SW 1271 (cell line): ENCODE measurements around the gene EML6.

Experiments used
- DNase-seq, 2 experiments: peaks; one replicate each; lab custom pipeline; 2025; lab: John Stamatoyannopoulos, UW

Gene EML6

GRCh38 chr2:54912305-54912704, 188.8 kb downstream of the EML6 start:
- no peak for DNase-seq

- no peak for DNase-seq
Measured at GRCh38 chr2:54912893-54913292, 189.4 kb downstream of the EML6 start.

GRCh38 chr2:54914637-54915036, 191.2 kb downstream of the EML6 start:
- DNase-seq, result no peak

- no peak for DNase-seq
Measured at GRCh38 chr2:54915101-54915500, 191.6 kb downstream of the EML6 start.

GRCh38 chr2:54916637-54917036, 193.2 kb downstream of the EML6 start:
- no peak for DNase-seq

- no peak for DNase-seq
Measured at GRCh38 chr2:54918647-54919280, 195.3 kb downstream of the EML6 start.

GRCh38 chr2:54920660-54921059, 197.2 kb downstream of the EML6 start:
- no peak for DNase-seq

GRCh38 chr2:54924121-54924520, 200.7 kb downstream of the EML6 start:
- no peak for DNase-seq

- no peak for DNase-seq
Measured at GRCh38 chr2:54925022-54925421, 201.6 kb downstream of the EML6 start.

GRCh38 chr2:54927085-54927750, 203.8 kb downstream of the EML6 start:
- DNase-seq, result no peak

- no peak for DNase-seq
Measured at GRCh38 chr2:54927751-54928615, 204.5 kb downstream of the EML6 start.

GRCh38 chr2:54928719-54929118, 205.3 kb downstream of the EML6 start:
- DNase-seq, result no peak

- no peak for DNase-seq
Measured at GRCh38 chr2:54931473-54931872, 208.0 kb downstream of the EML6 start.

GRCh38 chr2:54935389-54935788, 211.9 kb downstream of the EML6 start:
- no peak for DNase-seq

- DNase-seq, result no peak
Measured at GRCh38 chr2:54936766-54937165, 213.3 kb downstream of the EML6 start.

GRCh38 chr2:54939446-54940118, 216.1 kb downstream of the EML6 start:
- no peak for DNase-seq

- no peak for DNase-seq
Measured at GRCh38 chr2:54940723-54941122, 217.3 kb downstream of the EML6 start.

GRCh38 chr2:54941248-54941984, 218.0 kb downstream of the EML6 start:
- no peak for DNase-seq

GRCh38 chr2:54942373-54942772, 218.9 kb downstream of the EML6 start:
- no peak for DNase-seq

GRCh38 chr2:54944724-54945326, 221.4 kb downstream of the EML6 start:
- DNase-seq, result no peak
